ENCODE results near the gene MCM10.

- TF ChIP-seq MXI1 (conservative IDR thresholded peaks at IDR 0.05; ENCODE audit: poor library complexity, severe bottlenecking): no peak
- no peak for TF ChIP-seq RAD21 (conservative IDR thresholded peaks at IDR 0.05)
- TF ChIP-seq CTCF (IDR thresholded peaks at IDR 0.05; ENCODE audit: poor library complexity, severe bottlenecking): no peak
- no peak for TF ChIP-seq REST (IDR thresholded peaks at IDR 0.05; ENCODE audit: borderline replicate concordance)
- no peak for TF ChIP-seq TAF1 (IDR thresholded peaks at IDR 0.05; ENCODE audit: low read depth)
Measured at GRCh38 chr10:13225601-13226000, 64.2 kb downstream of the MCM10 start.

Data from neural cell (in vitro differentiated cells).